H1 (cell line): Measurements from ENCODE around the gene CFAP92. TPM values are rescaled to one million over a fixed set of nuclear protein-coding genes. Genes with fewer than 3 reads are reported as not detected.

Experiments used
- CTCF ChIA-PET: fragments of 300-600 bp; sonication (Branson Sonifier 250); formaldehyde crosslinking; loops from one replicate; lab custom pipeline; 2021; ENCODE audit not compliant: partially characterized antibody; lab: Charles Lee
- POLR2A ChIA-PET: fragments of 300-600 bp; sonication (Branson Sonifier 250); formaldehyde crosslinking; loops from one replicate; lab custom pipeline; 2021; ENCODE audit warnings: inconsistent platforms; ENCODE audit not compliant: partially characterized antibody; lab: Charles Lee
- DNase-seq, 2 experiments: peaks; one replicate each; pipeline versions ENCODE4 v3.0.0 to v3.0.0-alpha.2; 2010 to 2022; ENCODE audit warnings: low spot score in 2 of 2, low read depth in 1 of 2, mixed read lengths in 1 of 2
- FAIRE-seq: peaks from 2 replicates; lab custom pipeline; 2011; peaks lifted over from hg19 to GRCh38; lab: Jason Lieb, UNC
- H2AFZ ChIP-seq: 2 replicates; pipeline ENCODE4 v1.8.1; 2012; ENCODE audit warnings: low read length, inconsistent platforms
- H2AK5ac ChIP-seq: 2 replicates; pipeline ENCODE4 v1.6.1; 2013; ENCODE audit warnings: low read depth, low read length
- H2BK120ac ChIP-seq: replicated peaks from 2 replicates; pipeline ENCODE3; 2013; ENCODE audit warnings: low read depth, low read length, inconsistent platforms
- H2BK12ac ChIP-seq: 2 replicates; pipeline ENCODE4 v1.6.1; 2013; ENCODE audit warnings: low read depth, low read length
- H2BK15ac ChIP-seq: 2 replicates; pipeline ENCODE4 v1.6.1; 2013; ENCODE audit warnings: low read length
- H2BK20ac ChIP-seq: 2 replicates; pipeline ENCODE4 v1.6.1; 2013; ENCODE audit warnings: low read length
- H2BK5ac ChIP-seq: 2 replicates; pipeline ENCODE4 v1.6.1; 2013; ENCODE audit warnings: low read depth, low read length
- H3K14ac ChIP-seq: 2 replicates; pipeline ENCODE4 v1.6.1; 2013; ENCODE audit warnings: inconsistent platforms; ENCODE audit not compliant: insufficient read length
- H3K18ac ChIP-seq: 2 replicates; pipeline ENCODE4 v1.6.1; 2013; ENCODE audit warnings: low read length; ENCODE audit errors: extremely low read depth
- H3K23ac ChIP-seq: 2 replicates; pipeline ENCODE4 v1.6.1; 2013; ENCODE audit warnings: inconsistent platforms; ENCODE audit not compliant: insufficient read length
- H3K23me2 ChIP-seq: 2 replicates; pipeline ENCODE4 v1.6.1; 2013; ENCODE audit warnings: low read depth, low read length
- H3K27ac ChIP-seq: 2 replicates; pipeline ENCODE4 v1.6.1; 2011; ENCODE audit warnings: low read depth, low read length, inconsistent platforms
- H3K27me3 ChIP-seq, 4 experiments: replicated peaks in 1 of 4; 1 replicate in 1 of 4; 2 replicates in 3 of 4; pipeline versions ENCODE4 v1.6.1 to v1.8.1; 2011 to 2013; ENCODE audit warnings: low read length in 3 of 4, mild to moderate bottlenecking in 3 of 4, inconsistent platforms in 2 of 4, mixed read lengths in 2 of 4, moderate library complexity in 1 of 4; ENCODE audit not compliant: control insufficient read depth in 3 of 4, insufficient read depth in 3 of 4; ENCODE audit errors: extremely low read depth in 1 of 4
- H3K36me3 ChIP-seq, 4 experiments: 2 replicates each; pipeline versions ENCODE4 v1.6.1 to v1.8.1; 2011 to 2013; ENCODE audit warnings: mild to moderate bottlenecking in 4 of 4, low read length in 3 of 4, moderate library complexity in 2 of 4, control low read depth in 1 of 4, inconsistent platforms in 1 of 4; ENCODE audit not compliant: insufficient read depth in 4 of 4, control insufficient read depth in 2 of 4
- H3K4ac ChIP-seq: replicated peaks from 2 replicates; pipeline ENCODE3; 2013; ENCODE audit warnings: low read length, low read depth, mixed read lengths, inconsistent platforms; ENCODE audit not compliant: insufficient read length
- H3K4me1 ChIP-seq, 4 experiments: replicated peaks in 1 of 4; 1 replicate in 1 of 4; 2 replicates in 3 of 4; pipeline versions ENCODE4 v1.6.1 to v1.8.1; 2011 to 2013; ENCODE audit warnings: low read length in 3 of 4, inconsistent platforms in 2 of 4, mixed read lengths in 1 of 4; ENCODE audit not compliant: insufficient read depth in 4 of 4, control insufficient read depth in 3 of 4
- H3K4me2 ChIP-seq, 2 experiments: 2 replicates each; pipeline versions ENCODE4 v1.6.1 to v1.8.1; 2011 to 2013; ENCODE audit warnings: low read depth in 2 of 2, low read length in 2 of 2, control low read depth in 1 of 2, inconsistent platforms in 1 of 2, mild to moderate bottlenecking in 1 of 2; ENCODE audit not compliant: insufficient read depth in 1 of 2
- H3K4me3 ChIP-seq, 4 experiments: fragments of 200-600, 300-600 bp in 1 of 4; sonication (generic), shearing (Covaris generic), sonication (Bioruptor Twin) in 1 of 4; 2 replicates each; pipeline versions ENCODE4 v1.5.1 to v1.8.1; 2011 to 2016; ENCODE audit warnings: low read length in 4 of 4, low read depth in 3 of 4, control low read depth in 2 of 4, inconsistent platforms in 2 of 4, mild to moderate bottlenecking in 2 of 4, mixed read lengths in 1 of 4, moderate library complexity in 1 of 4; ENCODE audit not compliant: insufficient read depth in 2 of 4; ENCODE audit errors: extremely low read depth in 1 of 4
- H3K56ac ChIP-seq: replicated peaks from 2 replicates; pipeline ENCODE3; 2013; ENCODE audit warnings: low read depth, mild to moderate bottlenecking, mixed read lengths, low read length, inconsistent platforms; ENCODE audit not compliant: insufficient read length
- H3K79me1 ChIP-seq: 2 replicates; pipeline ENCODE4 v1.6.1; 2013; ENCODE audit warnings: low read depth, low read length, control low read depth
- H3K79me2 ChIP-seq, 2 experiments: 2 replicates each; pipeline versions ENCODE4 v1.6.1 to v1.8.1; 2012 to 2013; ENCODE audit warnings: low read length in 2 of 2, mild to moderate bottlenecking in 2 of 2, inconsistent platforms in 1 of 2; ENCODE audit not compliant: insufficient read depth in 2 of 2, control insufficient read depth in 1 of 2
- H3K9ac ChIP-seq, 4 experiments: replicated peaks in 1 of 4; 1 replicate in 1 of 4; 2 replicates in 3 of 4; pipeline versions ENCODE4 v1.6.1 to v1.8.1; 2011 to 2013; ENCODE audit warnings: low read depth in 3 of 4, low read length in 3 of 4, control low read depth in 2 of 4, mild to moderate bottlenecking in 2 of 4, moderate library complexity in 2 of 4, inconsistent platforms in 1 of 4; ENCODE audit errors: extremely low read depth in 1 of 4
- H3K9me3 ChIP-seq, 2 experiments: 2 replicates each; pipeline versions ENCODE4 v1.6.1 to v1.8.1; 2012 to 2013; ENCODE audit warnings: mild to moderate bottlenecking in 2 of 2, moderate library complexity in 2 of 2, control low read depth in 1 of 2, inconsistent platforms in 1 of 2, low read depth in 1 of 2, low read length in 1 of 2, mixed read lengths in 1 of 2; ENCODE audit not compliant: insufficient read depth in 2 of 2
- H4K20me1 ChIP-seq, 2 experiments: replicated peaks in 1 of 2; 2 replicates each; pipeline versions ENCODE3 to v1.8.1; 2011 to 2013; ENCODE audit warnings: inconsistent platforms in 2 of 2, low read length in 2 of 2, mild to moderate bottlenecking in 1 of 2; ENCODE audit not compliant: insufficient read depth in 2 of 2, control insufficient read depth in 1 of 2
- H4K5ac ChIP-seq: 2 replicates; pipeline ENCODE4 v1.6.1; 2013; ENCODE audit warnings: low read length, low read depth, mixed read lengths, inconsistent platforms; ENCODE audit not compliant: insufficient read length
- H4K8ac ChIP-seq: 2 replicates; pipeline ENCODE4 v1.8.0; 2013; ENCODE audit warnings: mild to moderate bottlenecking, moderate library complexity, low read length, inconsistent platforms; ENCODE audit not compliant: insufficient read depth; ENCODE audit errors: extremely low read depth
- H4K91ac ChIP-seq: replicated peaks from 2 replicates; pipeline ENCODE3; 2013; ENCODE audit warnings: low read length, mixed read lengths, inconsistent platforms; ENCODE audit not compliant: insufficient read length
- ATF3 ChIP-seq: IDR thresholded peaks from 2 replicates; pipeline ENCODE4 v1.6.1; 2011; ENCODE audit warnings: low read depth, mild to moderate bottlenecking, low read length; ENCODE audit not compliant: insufficient read depth
- CREB1 ChIP-seq: IDR thresholded peaks from 2 replicates; pipeline ENCODE4 v1.6.1; 2012; ENCODE audit warnings: inconsistent platforms
- EZH2 ChIP-seq: fragments of 200-600 bp; sonication (generic); IDR thresholded peaks from 2 replicates; pipeline ENCODE4 v1.7.1; 2012; ENCODE audit warnings: low read depth, mild to moderate bottlenecking, moderate library complexity, low read length, inconsistent platforms; ENCODE audit not compliant: severe bottlenecking
- FOSL1 ChIP-seq: IDR thresholded peaks from 2 replicates; pipeline ENCODE4 v1.6.1; 2011; ENCODE audit warnings: mild to moderate bottlenecking, low read depth, low read length, moderate library complexity; ENCODE audit not compliant: insufficient read depth
- JUN ChIP-seq: IDR thresholded peaks from 2 replicates; pipeline ENCODE4 v1.6.1; 2011; ENCODE audit warnings: low read depth, mild to moderate bottlenecking, improper control_type of control experiment, low read length
- KDM5A ChIP-seq: fragments of 200-600 bp; IDR thresholded peaks from 2 replicates; pipeline ENCODE4 v1.7.1; 2012; ENCODE audit warnings: mild to moderate bottlenecking, low read length, inconsistent platforms, mixed read lengths
- MAX ChIP-seq: IDR thresholded peaks from 2 replicates; pipeline ENCODE4 v1.6.1; 2012; ENCODE audit warnings: inconsistent platforms
- PHF8 ChIP-seq: fragments of 200-600 bp; sonication (generic); conservative IDR thresholded peaks from 2 replicates; pipeline ENCODE4 v1.7.1; 2012; ENCODE audit warnings: low read depth, mild to moderate bottlenecking, inconsistent platforms, low read length, moderate library complexity
- POLR2AphosphoS5 ChIP-seq: IDR thresholded peaks from 2 replicates; pipeline ENCODE4 v1.6.1; 2011; ENCODE audit warnings: low read depth, low read length
- RFX5 ChIP-seq: IDR thresholded peaks from 2 replicates; pipeline ENCODE4 v1.6.1; 2011; ENCODE audit warnings: low read depth, low read length, improper control_type of control experiment, borderline replicate concordance
- SP4 ChIP-seq: IDR thresholded peaks from 2 replicates; pipeline ENCODE4 v1.6.1; 2012; ENCODE audit warnings: low read length, inconsistent platforms
- WGBS, 2 experiments: shearing (Covaris generic) in 1 of 2; methylation state at CpG; one replicate each; pipeline versions ENCODE4 v1.1.6 to v1.1.7; 2013 to 2015; ENCODE audit warnings: low lambda C conversion rate in 2 of 2, mixed read lengths in 2 of 2, inconsistent platforms in 1 of 2, low coverage in 1 of 2, missing lambda C conversion rate in 1 of 2; ENCODE audit not compliant: insufficient replicate concordance in 2 of 2, insufficient coverage in 1 of 2, insufficient read length in 1 of 2; ENCODE audit errors: extremely low coverage in 1 of 2, missing lambda C conversion rate in 1 of 2; 5-methylcytosine and 5-hydroxymethylcytosine counted together
- polyA plus RNA-seq, 7 experiments: library from polyadenylated mRNA; depleted of rRNA in 3 of 7; stranded (reverse) in 5 of 7; unstranded in 2 of 7; fragments of >200 nt in 5 of 7; fragments of 200-250 nt in 2 of 7; gene quantifications; 1 replicate in 5 of 7; 2 replicates in 1 of 7; 4 replicates in 1 of 7; pipeline versions ENCODE4 v1.2.1 to v1.2.3, GENCODE V29; 2011 to 2013; ENCODE audit warnings: missing spikeins in 2 of 7, mixed read lengths in 2 of 7
- total RNA-seq: library from RNA; stranded (reverse); fragmentation: NEBNext Ultra II Directional; extraction: Animal tissue kit (Norgen Biotek cat#: 25700); gene quantifications from 2 replicates; pipeline ENCODE4 v1.2.1, GENCODE V29; 2021

CFAP92 gene
- total and polyA plus RNA-seq, 2 of the 8 experiments (the other 6 are each of a cell fraction or from before 2014, with no cell fraction given) = 0.77 to 2.0 TPM

GRCh38 chr3:128935922-128936321, 58.0 kb downstream of the CFAP92 start:
- Histone ChIP-seq H4K20me1 (no peaks in the 10 kb centered on the region), H2BK20ac (no peak overlapping the region), H4K8ac (no peak overlapping the region), H3K4me3 (no peak overlapping the region), H3K9ac (no peak overlapping the region), H4K91ac (no peak overlapping the region), H3K4me1 (no peaks in the 10 kb centered on the region), H3K14ac (no peak overlapping the region), H3K23ac (no peak overlapping the region), H2AK5ac (no peak overlapping the region), H3K9me3 (no peaks in the 10 kb centered on the region), H3K79me2 (no peaks in the 10 kb centered on the region), H3K27me3 (no peaks in the 10 kb centered on the region), H2BK5ac (no peak overlapping the region), H3K4ac (no peak overlapping the region), H3K18ac (no peak overlapping the region), H3K27ac (no peak overlapping the region), H2BK120ac (no peak overlapping the region), H3K56ac (no peak overlapping the region), H3K36me3 (no peaks in the 10 kb centered on the region), H2AFZ (no peak overlapping the region), H2BK15ac (no peak overlapping the region), H4K5ac (no peak overlapping the region), H2BK12ac (no peak overlapping the region), H3K4me2 (no peak overlapping the region), H3K79me1 (no peaks in the 10 kb centered on the region), H3K23me2 (no peaks in the 10 kb centered on the region)
- 94% methylated on average over 2 of the region's 2 CpGs; no CpG with 5 or more reads in 1 of the 2 experiments for WGBS, 2 experiments
- ChIA-PET POLR2A (interaction anchor here (1.0 to 1.5 kb wide), 3 partner anchors 10 to 57 kb away, joined by 3 to 5 read pairs (median 3); partner anchors contain the start of gene ACAD9), CTCF (interaction anchor here (1.2 to 1.4 kb wide), 2 partner anchors 15 to 90 kb away, joined by 3 read pairs; no protein-coding TSS in a partner anchor)
- peak in 1 of 2 experiments; percentile 28 for DNase-seq
- no peak for FAIRE-seq
- TF ChIP-seq FOSL1 (no peak), POLR2AphosphoS5 (no peak), PHF8 (no peak), SP4 (no peak), MAX (no peak), CREB1 (no peak), RFX5 (no peak), ATF3 (no peak), EZH2 (no peak), JUN (no peak), KDM5A (no peak)
